Heart right ventricle (tissue), 16 donors: ENCODE measurements around the gene CCDC183. TPM values are rescaled to one million over a fixed set of nuclear protein-coding genes. Genes with fewer than 3 reads are reported as not detected.
"Not testable (repeated sequence)": the region's sequence is repeated elsewhere in the genome, so short reads cannot be mapped to it uniquely, and the experiment has no call there.

Source experiments
- ATAC-seq, 8 donors: fragments of 200-7000 bp; cut with Tn5 transposase; one replicate each; pipeline ENCODE4 v1.9.1; 2020; ENCODE audit warnings: mild to moderate bottlenecking in 8 of 8, moderate library complexity in 8 of 8, moderate number of reproducible peaks in 1 of 8
- DNase-seq, 2 donors: peaks; one replicate each; pipeline ENCODE4 v3.0.0-alpha.2; 2020
- H3K27ac ChIP-seq, 10 donors: fragments of 200-600 bp; sonication (generic) in 2 of 10; one replicate each; pipeline versions ENCODE4 v1.5.0 to v1.8.0; 2020 to 2022; ENCODE audit warnings: mild to moderate bottlenecking in 3 of 10
- H3K27me3 ChIP-seq, 7 donors: fragments of 200-600 bp; one replicate each; pipeline ENCODE4 v1.8.0; 2021 to 2022; ENCODE audit warnings: mild to moderate bottlenecking in 2 of 7
- H3K36me3 ChIP-seq, 9 donors: fragments of 200-600 bp; sonication (generic) in 1 of 9; one replicate each; pipeline versions ENCODE4 v1.5.0 to v1.8.0; 2020 to 2022; ENCODE audit warnings: mild to moderate bottlenecking in 2 of 9
- H3K4me1 ChIP-seq, 9 donors: fragments of 200-600 bp; sonication (generic) in 1 of 9; one replicate each; pipeline versions ENCODE4 v1.5.0 to v1.8.0; 2020 to 2022; ENCODE audit warnings: mild to moderate bottlenecking in 4 of 9
- H3K4me3 ChIP-seq, 10 donors: fragments of 200-600 bp; sonication (generic) in 2 of 10; one replicate each; pipeline versions ENCODE4 v1.5.0 to v1.8.0; 2020 to 2022; ENCODE audit warnings: mild to moderate bottlenecking in 7 of 10, moderate library complexity in 2 of 10
- H3K9me3 ChIP-seq, 11 donors: fragments of 200-600 bp in 10 of 11; sonication (generic) in 2 of 11; one replicate each; pipeline versions ENCODE4 v1.5.0 to v1.8.0; 2013 to 2022; ENCODE audit warnings: mild to moderate bottlenecking in 2 of 11, control low read depth in 1 of 11, moderate library complexity in 1 of 11
- WGBS, 2 donors: extraction: QIAGEN DNeasy Blood & Tissue Kit; methylation state at CpG; one replicate each; pipeline ENCODE4 v1.1.7; 2013; ENCODE audit warnings: inconsistent platforms in 1 of 2; 5-methylcytosine and 5-hydroxymethylcytosine counted together
- intact Hi-C, 10 donors: fragments of 100-400 bp; cut with DNase I; formaldehyde crosslinking; loops; one replicate each; pipeline versions ENCODE4 v1.11.1 to v1.14.2; 2022
- polyA plus RNA-seq, 2 donors: library from polyadenylated mRNA; stranded (reverse); fragments of 200-250 nt; gene quantifications; one replicate each; pipeline ENCODE4 v1.2.3, GENCODE V29; 2013
- total RNA-seq, 10 donors: library from RNA; stranded (reverse); fragmentation: NEBNext Ultra II Directional in 3 of 10; extraction: Animal tissue kit (Norgen Biotek cat#: 25700) in 3 of 10; gene quantifications; one replicate each; pipeline versions ENCODE4 v1.2.1 to v1.2.4, GENCODE V29; 2021 to 2023
- TF ChIP-seq, protein P1 (sequence below), 9 donors: fragments of 200-600 bp; sonication (generic) in 2 of 9; IDR thresholded peaks; one replicate each; pipeline versions ENCODE4 v1.5.0 to v1.8.0; 2021 to 2022; ENCODE audit warnings: antibody characterized with exemption in 9 of 9, mild to moderate bottlenecking in 5 of 9, moderate library complexity in 1 of 9
- donor health status: Arrhythmogenic right ventricular cardiomyopathy.
- donor health status: ischemic (EF 13 %, LVEDD 7.1; RV severe dilation, severe dysfunction).
- donor health status: healthy with polysubstance abuse.
- donor health status: DM: no; HTN: yes; CAD: no.
- donor health status: DM: no; HTN: no; CAD: no.
- donor health status: ischemic (EF 25% LVEDD 6.9; RV normal size, moderate dysfunction).
- donor health status: ischemic (EF 25% LVEDD 5.7; RV mildly dilated, moderate dysfunction).
- donor health status: healthy.
- donor health status: DM: yes; HTN: yes; CAD: no.
- donor health status: Ischemic cardiomyopathy.
- donor health status: ischemic (EF 35%, LVEDD 5.7; RV mildly dilated, moderate dysfunction).
- donor health status: nonischemic (EF 11% LVEDD 7.7; RV severe dilation, severe dysfunction).
- donor health status: DM: yes; HTN: yes; CAD: no.
- donor health status: PGD.
- donor health status: ischemic (EF 29% LVEDD 5.4; RV normal size, mild dysfunction).
- donor health status: nonischemic (EF 23%, LVEDD 6.1; RV moderate dilation, normal function).

CCDC183 gene
- total and polyA plus RNA-seq, 12 donors = 0.49 to 9.2 (median 1.1) TPM

GRCh38 chr9:136840877-136841645 lies 44.9 kb downstream of the CCDC183 start:
- TF ChIP-seq, protein P1, sequence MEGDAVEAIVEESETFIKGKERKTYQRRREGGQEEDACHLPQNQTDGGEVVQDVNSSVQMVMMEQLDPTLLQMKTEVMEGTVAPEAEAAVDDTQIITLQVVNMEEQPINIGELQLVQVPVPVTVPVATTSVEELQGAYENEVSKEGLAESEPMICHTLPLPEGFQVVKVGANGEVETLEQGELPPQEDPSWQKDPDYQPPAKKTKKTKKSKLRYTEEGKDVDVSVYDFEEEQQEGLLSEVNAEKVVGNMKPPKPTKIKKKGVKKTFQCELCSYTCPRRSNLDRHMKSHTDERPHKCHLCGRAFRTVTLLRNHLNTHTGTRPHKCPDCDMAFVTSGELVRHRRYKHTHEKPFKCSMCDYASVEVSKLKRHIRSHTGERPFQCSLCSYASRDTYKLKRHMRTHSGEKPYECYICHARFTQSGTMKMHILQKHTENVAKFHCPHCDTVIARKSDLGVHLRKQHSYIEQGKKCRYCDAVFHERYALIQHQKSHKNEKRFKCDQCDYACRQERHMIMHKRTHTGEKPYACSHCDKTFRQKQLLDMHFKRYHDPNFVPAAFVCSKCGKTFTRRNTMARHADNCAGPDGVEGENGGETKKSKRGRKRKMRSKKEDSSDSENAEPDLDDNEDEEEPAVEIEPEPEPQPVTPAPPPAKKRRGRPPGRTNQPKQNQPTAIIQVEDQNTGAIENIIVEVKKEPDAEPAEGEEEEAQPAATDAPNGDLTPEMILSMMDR (IDR thresholded peaks at IDR 0.05) = no peak
- Histone ChIP-seq H3K9me3 (no peaks in the 10 kb centered on the region), H3K4me1 (peaks cover 17 to 41% (median 30%) of the 10 kb centered on the region in 9 donors), H3K4me3 (no peak overlapping the region), H3K27me3 (peaks cover 0 to 29% (median 25%) of the 10 kb centered on the region in 7 donors), H3K27ac (no peak overlapping the region), H3K36me3 (peaks cover 0 to 50% (median 6%) of the 10 kb centered on the region in 9 donors)
- no peak for DNase-seq
- ATAC-seq = peak in 5 of 8 donors; percentile 2 to 15 (median 8)
- intact Hi-C loops = loop anchor here in 5 of 10 donors (5.0 to 10.0 kb wide), 4 partner anchors 34 to 184 kb away; partner anchors contain the start of genes RABL6 (in 2 of the 5), ABCA2 (in 1 of the 5), CCDC183 (in 1 of the 5) and FBXW5 (in 1 of the 5)
- 75% methylated on average over 28 of the region's 28 CpGs for WGBS, 2 donors

- not testable (repeated sequence) for DNase-seq, H3K9me3 ChIP-seq
- intact Hi-C loops = loop anchor here in 5 of 10 donors (2.0 to 10.0 kb wide), 5 partner anchors 35 to 183 kb away; partner anchors contain the start of genes FBXW5 (in 2 of the 5), RABL6 (in 2 of the 5), ABCA2 (in 1 of the 5) and C8G (in 1 of the 5)
- 43 to 49% methylated on average over 14 to 16 of the region's 16 CpGs for WGBS, 2 donors
- peak in 4 of 8 donors; percentile 1 to 6 (median 3) for ATAC-seq
- Histone ChIP-seq H3K27ac (peak overlapping the region in 3 of 10 donors; percentile 59 to 73 (median 60)), H3K36me3 (peaks cover 0 to 46% (median 6%) of the 10 kb centered on the region in 9 donors), H3K4me1 (peaks cover 17 to 45% (median 36%) of the 10 kb centered on the region in 9 donors), H3K4me3 (peak overlapping the region in 8 of 10 donors; percentile 51 to 69 (median 61)), H3K27me3 (peaks cover 0 to 37% (median 29%) of the 10 kb centered on the region in 7 donors)
Observed at GRCh38 chr9:136841646-136842379, 45.7 kb downstream of the CCDC183 start.

DNA sequence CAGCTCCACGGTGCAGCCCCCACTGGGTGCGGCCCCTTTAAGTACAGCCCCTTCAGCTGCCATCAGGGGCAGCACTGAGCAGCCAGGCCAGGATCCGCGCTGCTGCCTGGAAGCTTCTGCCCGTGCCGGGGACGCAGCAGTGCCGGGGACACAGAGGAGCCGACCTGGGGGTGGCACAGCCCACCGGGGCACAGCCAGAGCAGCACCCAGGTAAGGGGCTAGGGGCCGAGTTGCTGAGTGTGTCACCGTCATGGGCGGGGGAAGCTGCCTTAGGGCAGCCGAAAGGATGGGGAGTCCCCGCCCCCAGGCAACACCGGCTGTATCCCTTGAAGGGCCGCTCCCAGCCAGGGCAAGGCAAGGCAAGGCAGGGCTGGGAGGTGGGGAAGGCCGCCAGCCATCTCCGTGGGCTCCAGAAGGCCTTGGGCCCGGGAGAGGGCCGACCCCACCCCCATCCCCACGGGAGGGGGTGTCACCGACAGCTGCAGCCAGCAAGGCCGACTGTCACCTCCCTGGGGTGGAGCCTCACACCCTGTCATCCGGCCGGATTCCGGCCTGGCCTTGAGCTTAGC lies 46.3 kb downstream of the CCDC183 start, which contains the start of gene AJM1:
TSS of gene AJM1 (plus strand) at position 99 of the 569 bp plus-strand sequence. CDS start 1,937 bp downstream, outside the sequence.
- intact Hi-C loops = loop anchor here in 5 of 10 donors (2.0 to 10.0 kb wide), 5 partner anchors 35 to 182 kb away; partner anchors contain the start of genes FBXW5 (in 2 of the 5), RABL6 (in 2 of the 5), ABCA2 (in 1 of the 5) and C8G (in 1 of the 5)
- H3K4me3 ChIP-seq = peak within 1 kb of the TSS; percentile 21 to 69 (median 60)
- DNase-seq = peak; percentile 76 to 83
- 1 to 2% methylated on average over 21 to 23 of the region's 27 CpGs for WGBS, 2 donors
- peaks cover 17 to 51% (median 36%) of the 10 kb centered on the region in 9 donors for H3K4me1 ChIP-seq
- TF ChIP-seq, protein P1 (IDR thresholded peaks at IDR 0.05) = peak; percentile 84 to 98 (median 93)
- peak within 1 kb of the TSS in 8 of 10 donors; percentile 59 to 75 (median 69) for H3K27ac ChIP-seq
- peaks cover 0 to 43% (median 29%) of the 10 kb centered on the region in 7 donors for H3K27me3 ChIP-seq
- peaks cover 0 to 47% (median 6%) of the 10 kb centered on the region in 9 donors for H3K36me3 ChIP-seq
- peak; percentile 74 to 92 (median 86) for ATAC-seq
- not testable (repeated sequence) for H3K9me3 ChIP-seq

- peak overlapping the region in 8 of 10 donors; percentile 14 to 69 (median 60) for H3K4me3 ChIP-seq
- peaks cover 0 to 51% (median 29%) of the 10 kb centered on the region in 7 donors for H3K27me3 ChIP-seq
- DNase-seq, H3K9me3 ChIP-seq: not testable (repeated sequence)
- intact Hi-C loops = loop anchor here in 5 of 10 donors (2.0 to 10.0 kb wide), 5 partner anchors 36 to 182 kb away; partner anchors contain the start of genes FBXW5 (in 2 of the 5), RABL6 (in 2 of the 5), ABCA2 (in 1 of the 5) and C8G (in 1 of the 5)
- H3K4me1 ChIP-seq = peaks cover 20 to 59% (median 43%) of the 10 kb centered on the region in 9 donors
- WGBS, 2 donors = 20 to 25% methylated on average over 17 to 21 of the region's 21 CpGs
- H3K27ac ChIP-seq = peak overlapping the region in 6 of 10 donors; percentile 4 to 75 (median 59)
- peaks cover 0 to 39% (median 6%) of the 10 kb centered on the region in 9 donors for H3K36me3 ChIP-seq
- ATAC-seq = peak in 4 of 8 donors; percentile 13 to 23 (median 20)
Observed at GRCh38 chr9:136843159-136843800, 47.1 kb downstream of the CCDC183 start.
